Neural cell (in vitro differentiated cells): Measurements from ENCODE around the gene AGPS.

Experiments
- EP300 ChIP-seq: fragments of 450-650 bp; conservative IDR thresholded peaks from 2 replicates; pipeline ENCODE4 v1.6.1; 2014; ENCODE audit warnings: antibody characterized with exemption, mild to moderate bottlenecking, moderate library complexity; ENCODE audit not compliant: poor library complexity, severe bottlenecking
- EZH2 ChIP-seq: fragments of 200-600, 300-800 bp; shearing (Covaris generic), sonication (generic); IDR thresholded peaks from 2 replicates; pipeline ENCODE4 v1.6.1; 2014; ENCODE audit warnings: antibody characterized with exemption, low read length, borderline replicate concordance, mild to moderate bottlenecking; ENCODE audit not compliant: insufficient read depth, poor library complexity, severe bottlenecking
- MXI1 ChIP-seq: fragments of 450-650 bp; conservative IDR thresholded peaks from 2 replicates; pipeline ENCODE4 v1.6.1; 2014; ENCODE audit warnings: antibody characterized with exemption, mild to moderate bottlenecking; ENCODE audit not compliant: poor library complexity, severe bottlenecking
- POLR2AphosphoS5 ChIP-seq: IDR thresholded peaks from 2 replicates; pipeline ENCODE4 v1.6.1; 2012
- RAD21 ChIP-seq: fragments of 450-650 bp; conservative IDR thresholded peaks from 2 replicates; pipeline ENCODE4 v1.6.1; 2014; ENCODE audit warnings: antibody characterized with exemption, mild to moderate bottlenecking, moderate library complexity
- TF ChIP-seq, protein P1 (sequence below): fragments of 450-650 bp; IDR thresholded peaks from 2 replicates; pipeline ENCODE4 v1.5.1; 2014; ENCODE audit warnings: antibody characterized with exemption, mild to moderate bottlenecking, moderate library complexity; ENCODE audit not compliant: poor library complexity, severe bottlenecking
- TF ChIP-seq, protein P2 (sequence below): IDR thresholded peaks from 2 replicates; pipeline ENCODE4 v1.6.1; 2012; ENCODE audit warnings: borderline replicate concordance

DNA sequence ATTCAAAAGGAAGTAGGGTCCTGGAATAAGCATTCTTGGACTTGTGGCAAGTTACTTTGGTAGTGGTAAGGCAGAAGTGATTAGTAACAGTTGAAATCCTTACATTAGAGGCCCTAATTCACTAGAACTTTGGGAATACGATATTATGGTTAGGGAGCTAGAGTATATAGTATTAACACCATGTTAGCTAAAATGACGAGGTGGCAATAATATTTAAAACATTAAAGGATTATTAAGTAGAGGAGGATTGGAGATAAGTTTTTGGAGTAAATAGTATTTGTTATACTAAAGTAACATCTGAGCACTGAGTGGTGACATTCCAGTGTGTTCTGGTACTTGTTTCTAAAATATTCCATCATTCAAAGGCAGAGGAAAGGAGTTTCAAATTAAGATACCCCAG lies 91.0 kb downstream of the AGPS start:
- TF ChIP-seq, protein P1, sequence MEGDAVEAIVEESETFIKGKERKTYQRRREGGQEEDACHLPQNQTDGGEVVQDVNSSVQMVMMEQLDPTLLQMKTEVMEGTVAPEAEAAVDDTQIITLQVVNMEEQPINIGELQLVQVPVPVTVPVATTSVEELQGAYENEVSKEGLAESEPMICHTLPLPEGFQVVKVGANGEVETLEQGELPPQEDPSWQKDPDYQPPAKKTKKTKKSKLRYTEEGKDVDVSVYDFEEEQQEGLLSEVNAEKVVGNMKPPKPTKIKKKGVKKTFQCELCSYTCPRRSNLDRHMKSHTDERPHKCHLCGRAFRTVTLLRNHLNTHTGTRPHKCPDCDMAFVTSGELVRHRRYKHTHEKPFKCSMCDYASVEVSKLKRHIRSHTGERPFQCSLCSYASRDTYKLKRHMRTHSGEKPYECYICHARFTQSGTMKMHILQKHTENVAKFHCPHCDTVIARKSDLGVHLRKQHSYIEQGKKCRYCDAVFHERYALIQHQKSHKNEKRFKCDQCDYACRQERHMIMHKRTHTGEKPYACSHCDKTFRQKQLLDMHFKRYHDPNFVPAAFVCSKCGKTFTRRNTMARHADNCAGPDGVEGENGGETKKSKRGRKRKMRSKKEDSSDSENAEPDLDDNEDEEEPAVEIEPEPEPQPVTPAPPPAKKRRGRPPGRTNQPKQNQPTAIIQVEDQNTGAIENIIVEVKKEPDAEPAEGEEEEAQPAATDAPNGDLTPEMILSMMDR: no peak
- TF ChIP-seq EZH2 (no peak), MXI1 (no peak), RAD21 (no peak), POLR2AphosphoS5 (no peak), EP300 (no peak)
- TF ChIP-seq, protein P2, sequence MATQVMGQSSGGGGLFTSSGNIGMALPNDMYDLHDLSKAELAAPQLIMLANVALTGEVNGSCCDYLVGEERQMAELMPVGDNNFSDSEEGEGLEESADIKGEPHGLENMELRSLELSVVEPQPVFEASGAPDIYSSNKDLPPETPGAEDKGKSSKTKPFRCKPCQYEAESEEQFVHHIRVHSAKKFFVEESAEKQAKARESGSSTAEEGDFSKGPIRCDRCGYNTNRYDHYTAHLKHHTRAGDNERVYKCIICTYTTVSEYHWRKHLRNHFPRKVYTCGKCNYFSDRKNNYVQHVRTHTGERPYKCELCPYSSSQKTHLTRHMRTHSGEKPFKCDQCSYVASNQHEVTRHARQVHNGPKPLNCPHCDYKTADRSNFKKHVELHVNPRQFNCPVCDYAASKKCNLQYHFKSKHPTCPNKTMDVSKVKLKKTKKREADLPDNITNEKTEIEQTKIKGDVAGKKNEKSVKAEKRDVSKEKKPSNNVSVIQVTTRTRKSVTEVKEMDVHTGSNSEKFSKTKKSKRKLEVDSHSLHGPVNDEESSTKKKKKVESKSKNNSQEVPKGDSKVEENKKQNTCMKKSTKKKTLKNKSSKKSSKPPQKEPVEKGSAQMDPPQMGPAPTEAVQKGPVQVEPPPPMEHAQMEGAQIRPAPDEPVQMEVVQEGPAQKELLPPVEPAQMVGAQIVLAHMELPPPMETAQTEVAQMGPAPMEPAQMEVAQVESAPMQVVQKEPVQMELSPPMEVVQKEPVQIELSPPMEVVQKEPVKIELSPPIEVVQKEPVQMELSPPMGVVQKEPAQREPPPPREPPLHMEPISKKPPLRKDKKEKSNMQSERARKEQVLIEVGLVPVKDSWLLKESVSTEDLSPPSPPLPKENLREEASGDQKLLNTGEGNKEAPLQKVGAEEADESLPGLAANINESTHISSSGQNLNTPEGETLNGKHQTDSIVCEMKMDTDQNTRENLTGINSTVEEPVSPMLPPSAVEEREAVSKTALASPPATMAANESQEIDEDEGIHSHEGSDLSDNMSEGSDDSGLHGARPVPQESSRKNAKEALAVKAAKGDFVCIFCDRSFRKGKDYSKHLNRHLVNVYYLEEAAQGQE: no peak
